OCI-LY1 (cell line): Measurements from ENCODE around the gene KCNK5.

ENCODE experiments used
- H2AFZ ChIP-seq: fragments of 200-600 bp; sonication (generic), shearing (Covaris generic); 2 replicates; pipeline ENCODE4 v1.6.0; 2014; ENCODE audit warnings: antibody characterized with exemption, mild to moderate bottlenecking, low read length
- H3F3A ChIP-seq: fragments of 200-600 bp; sonication (generic), shearing (Covaris generic); 2 replicates; pipeline ENCODE4 v1.6.0; 2014; ENCODE audit warnings: mild to moderate bottlenecking, antibody characterized with exemption, low read length, moderate library complexity; ENCODE audit not compliant: insufficient read depth
- H3K27ac ChIP-seq: fragments of 200-600 bp; sonication (generic); 2 replicates; pipeline ENCODE4 v1.5.1; 2014; ENCODE audit warnings: low read length, mixed run types, mild to moderate bottlenecking, low read depth; ENCODE audit not compliant: poor library complexity, severe bottlenecking
- H3K27me3 ChIP-seq: fragments of 200-600 bp; sonication (generic); 2 replicates; pipeline ENCODE4 v1.6.0; 2014; ENCODE audit warnings: antibody characterized with exemption, mild to moderate bottlenecking, low read length, moderate library complexity; ENCODE audit not compliant: insufficient read depth
- H3K36me3 ChIP-seq: fragments of 200-600 bp; sonication (generic); 2 replicates; pipeline ENCODE4 v1.6.1; 2014; ENCODE audit warnings: mild to moderate bottlenecking, antibody characterized with exemption, low read length, moderate library complexity, mixed read lengths; ENCODE audit not compliant: insufficient read depth
- H3K4me1 ChIP-seq: fragments of 200-600 bp; sonication (generic); 2 replicates; pipeline ENCODE4 v1.5.1; 2014; ENCODE audit warnings: mild to moderate bottlenecking, low read length, moderate library complexity; ENCODE audit not compliant: insufficient read depth, severe bottlenecking
- H3K4me2 ChIP-seq: fragments of 200-600 bp; sonication (generic), shearing (Covaris generic); 2 replicates; pipeline ENCODE4 v1.6.1; 2014; ENCODE audit warnings: low read length
- H3K4me3 ChIP-seq: fragments of 200-600 bp; sonication (generic); 2 replicates; pipeline ENCODE4 v1.5.1; 2014; ENCODE audit warnings: low read length, low read depth, mild to moderate bottlenecking, mixed read lengths; ENCODE audit not compliant: poor library complexity, severe bottlenecking
- H3K79me2 ChIP-seq: fragments of 200-600 bp; shearing (Covaris generic); 2 replicates; pipeline ENCODE4 v1.6.1; 2016; ENCODE audit warnings: mixed run types, low read length, mixed read lengths; ENCODE audit not compliant: insufficient read depth
- H3K9ac ChIP-seq: fragments of 200-600 bp; sonication (generic), shearing (Covaris generic); 2 replicates; pipeline ENCODE4 v1.6.1; 2014; ENCODE audit warnings: mild to moderate bottlenecking, low read length, mixed read lengths
- H3K9me2 ChIP-seq: fragments of 200-600 bp; sonication (generic), shearing (Covaris generic); 2 replicates; pipeline ENCODE4 v1.6.1; 2014; ENCODE audit warnings: low read depth, mild to moderate bottlenecking, low read length, mixed read lengths
- H3K9me3 ChIP-seq: fragments of 200-600 bp; shearing (Covaris generic); 2 replicates; pipeline ENCODE4 v1.6.1; 2014; ENCODE audit warnings: low read length, mixed read lengths
- H4K20me1 ChIP-seq: fragments of 200-600 bp; sonication (generic), shearing (Covaris generic); 2 replicates; pipeline ENCODE4 v1.6.0; 2016; ENCODE audit warnings: mild to moderate bottlenecking, low read length; ENCODE audit not compliant: insufficient read depth
- EZH2 ChIP-seq: fragments of 200-600 bp; sonication (generic), shearing (Covaris generic); IDR thresholded peaks from 2 replicates; pipeline ENCODE4 v1.8.0; 2017; ENCODE audit warnings: borderline replicate concordance, mixed run types, mild to moderate bottlenecking, antibody characterized with exemption, low read length, moderate library complexity, mixed read lengths
- TF ChIP-seq, protein P1 (sequence below): fragments of 200-600 bp; sonication (generic), shearing (Covaris generic); IDR thresholded peaks from 2 replicates; pipeline ENCODE4 v1.5.1; 2017; ENCODE audit warnings: mild to moderate bottlenecking, antibody characterized with exemption, low read length, moderate library complexity, mixed read lengths

The KCNK5 gene

DNA sequence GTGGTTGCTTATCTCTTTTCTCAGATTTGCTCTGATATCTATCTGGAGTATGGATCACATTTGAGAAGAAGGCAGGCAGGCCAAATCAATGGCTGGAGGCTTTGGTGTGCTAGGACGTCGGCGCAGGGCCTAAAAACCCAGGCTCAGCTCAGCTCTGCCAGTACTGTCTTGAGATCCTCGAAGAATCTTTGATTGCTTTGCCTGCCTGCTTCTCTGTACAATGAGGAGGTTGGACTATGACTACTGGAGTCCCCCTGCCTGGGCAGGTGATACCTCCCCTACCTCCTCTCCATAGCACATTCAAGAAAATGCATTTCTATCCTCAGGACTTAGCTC is 25.1 kb downstream of the KCNK5 start:
- H3K9me3 ChIP-seq, result no peaks in the 10 kb centered on the region
- H2AFZ ChIP-seq, result no peak overlapping the region
- H3K79me2 ChIP-seq, result no peaks in the 10 kb centered on the region
- no peak for TF ChIP-seq EZH2
- TF ChIP-seq, protein P1, sequence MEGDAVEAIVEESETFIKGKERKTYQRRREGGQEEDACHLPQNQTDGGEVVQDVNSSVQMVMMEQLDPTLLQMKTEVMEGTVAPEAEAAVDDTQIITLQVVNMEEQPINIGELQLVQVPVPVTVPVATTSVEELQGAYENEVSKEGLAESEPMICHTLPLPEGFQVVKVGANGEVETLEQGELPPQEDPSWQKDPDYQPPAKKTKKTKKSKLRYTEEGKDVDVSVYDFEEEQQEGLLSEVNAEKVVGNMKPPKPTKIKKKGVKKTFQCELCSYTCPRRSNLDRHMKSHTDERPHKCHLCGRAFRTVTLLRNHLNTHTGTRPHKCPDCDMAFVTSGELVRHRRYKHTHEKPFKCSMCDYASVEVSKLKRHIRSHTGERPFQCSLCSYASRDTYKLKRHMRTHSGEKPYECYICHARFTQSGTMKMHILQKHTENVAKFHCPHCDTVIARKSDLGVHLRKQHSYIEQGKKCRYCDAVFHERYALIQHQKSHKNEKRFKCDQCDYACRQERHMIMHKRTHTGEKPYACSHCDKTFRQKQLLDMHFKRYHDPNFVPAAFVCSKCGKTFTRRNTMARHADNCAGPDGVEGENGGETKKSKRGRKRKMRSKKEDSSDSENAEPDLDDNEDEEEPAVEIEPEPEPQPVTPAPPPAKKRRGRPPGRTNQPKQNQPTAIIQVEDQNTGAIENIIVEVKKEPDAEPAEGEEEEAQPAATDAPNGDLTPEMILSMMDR, result no peak
- no peaks in the 10 kb centered on the region for H3K36me3 ChIP-seq
- H3K4me3 ChIP-seq, result no peak overlapping the region
- no peak overlapping the region for H3K27ac ChIP-seq
- no peaks in the 10 kb centered on the region for H3K9me2 ChIP-seq
- H4K20me1 ChIP-seq, result no peaks in the 10 kb centered on the region
- H3K4me1 ChIP-seq, result no peaks in the 10 kb centered on the region
- H3K9ac ChIP-seq, result no peak overlapping the region
- H3K4me2 ChIP-seq, result no peak overlapping the region
- no peaks in the 10 kb centered on the region for H3F3A ChIP-seq
- no peaks in the 10 kb centered on the region for H3K27me3 ChIP-seq

DNA sequence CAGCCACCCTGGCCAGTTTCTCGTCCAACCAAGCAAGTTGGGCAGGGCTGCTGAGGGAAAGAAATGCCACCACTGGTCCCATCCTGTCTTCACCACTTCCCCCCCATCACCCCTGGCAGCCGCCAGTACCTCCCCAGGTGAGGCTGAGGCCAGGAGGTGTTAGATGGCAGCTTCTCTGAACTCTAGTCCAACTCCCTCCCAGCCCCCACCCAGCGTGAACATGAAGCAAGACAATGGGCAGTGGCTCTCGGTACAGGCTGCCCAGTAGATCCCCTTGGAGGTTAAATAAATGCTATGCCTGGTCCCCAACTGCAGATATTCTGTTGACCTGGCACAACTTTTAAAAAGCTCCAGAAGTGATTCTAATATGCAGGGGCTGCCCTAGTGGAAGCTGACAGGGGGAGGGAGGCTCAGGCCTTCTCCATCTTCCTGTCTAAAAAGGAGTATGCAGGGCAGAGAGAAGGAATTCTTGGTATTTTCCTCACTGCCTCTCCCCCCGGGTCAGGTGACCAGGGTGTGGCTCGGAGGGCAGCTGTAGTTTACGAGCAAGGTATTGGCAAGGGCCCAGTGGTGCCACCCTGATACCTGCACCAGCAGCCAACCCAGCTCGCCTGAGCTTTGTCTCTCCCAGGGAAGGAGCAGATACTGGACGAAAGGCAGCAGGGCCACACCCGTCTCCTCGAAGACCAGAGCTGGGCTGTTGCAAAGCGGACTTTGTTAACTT is 25.7 kb downstream of the KCNK5 start:
- no peak overlapping the region for H3K4me3 ChIP-seq
- H3K4me2 ChIP-seq, result no peak overlapping the region
- H3K9ac ChIP-seq, result no peak overlapping the region
- H3K79me2 ChIP-seq, result no peaks in the 10 kb centered on the region
- no peaks in the 10 kb centered on the region for H3K36me3 ChIP-seq
- H3K9me3 ChIP-seq, result no peaks in the 10 kb centered on the region
- no peaks in the 10 kb centered on the region for H3K4me1 ChIP-seq
- H2AFZ ChIP-seq, result no peak overlapping the region
- no peaks in the 10 kb centered on the region for H3K27me3 ChIP-seq
- H3K27ac ChIP-seq, result no peak overlapping the region
- no peak for TF ChIP-seq EZH2
- TF ChIP-seq, protein P1, result no peak
- no peaks in the 10 kb centered on the region for H3K9me2 ChIP-seq
- H4K20me1 ChIP-seq, result no peaks in the 10 kb centered on the region
- H3F3A ChIP-seq, result no peaks in the 10 kb centered on the region

DNA sequence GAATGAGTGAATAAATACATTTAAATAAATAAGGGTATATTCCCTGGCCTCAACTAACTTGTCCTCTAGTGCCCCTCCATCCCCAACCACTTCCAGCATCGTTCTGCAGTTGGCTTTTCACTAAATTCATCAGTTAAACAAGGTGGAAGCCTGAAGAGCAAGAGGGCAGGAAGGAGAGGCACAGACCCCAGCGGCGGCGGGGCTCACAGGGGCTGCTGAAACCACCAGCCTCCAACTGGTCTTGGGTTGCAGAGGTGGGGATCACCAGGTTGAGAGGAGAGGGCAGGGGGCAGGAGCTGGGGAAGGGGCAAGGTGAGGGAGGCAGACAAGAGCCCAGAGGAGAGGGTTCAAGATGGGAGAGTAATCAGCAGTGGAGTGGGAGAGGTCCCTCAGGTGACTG is 27.1 kb downstream of the KCNK5 start:
- H3K79me2 ChIP-seq, result no peaks in the 10 kb centered on the region
- H3K9ac ChIP-seq, result no peak overlapping the region
- H3K9me3 ChIP-seq, result no peaks in the 10 kb centered on the region
- TF ChIP-seq, protein P1, result no peak
- TF ChIP-seq EZH2, result no peak
- no peak overlapping the region for H3K4me3 ChIP-seq
- H3F3A ChIP-seq, result no peaks in the 10 kb centered on the region
- no peak overlapping the region for H3K4me2 ChIP-seq
- no peak overlapping the region for H2AFZ ChIP-seq
- H3K36me3 ChIP-seq, result no peaks in the 10 kb centered on the region
- H4K20me1 ChIP-seq, result no peaks in the 10 kb centered on the region
- H3K4me1 ChIP-seq, result no peaks in the 10 kb centered on the region
- no peaks in the 10 kb centered on the region for H3K27me3 ChIP-seq
- H3K9me2 ChIP-seq, result no peaks in the 10 kb centered on the region
- H3K27ac ChIP-seq, result no peak overlapping the region
